HepG2 (cell line): ENCODE measurements around the gene ITGA6.

Source experiments
- ATF1 ChIP-seq: IDR thresholded peaks from 2 replicates; pipeline ENCODE4 v1.6.1; 2016; ENCODE audit warnings: mild to moderate bottlenecking, control low read depth
- CEBPB ChIP-seq: IDR thresholded peaks from 2 replicates; pipeline ENCODE4 v1.6.1; 2011; ENCODE audit warnings: low read depth, low read length, improper control_type of control experiment, borderline replicate concordance
- JUNB ChIP-seq: sonication (generic); formaldehyde crosslinking; IDR thresholded peaks from 2 replicates; pipeline ENCODE4 v1.8.0; 2022; ENCODE audit warnings: missing genetic modification reagents, mild to moderate bottlenecking, borderline replicate concordance
- KDM3A ChIP-seq: IDR thresholded peaks from 2 replicates; pipeline ENCODE4 v1.6.1; 2018; ENCODE audit warnings: low read depth, missing compliant biosample characterization
- KDM5A ChIP-seq: fragments of 200-600 bp; sonication (generic); IDR thresholded peaks from 2 replicates; pipeline ENCODE4 v1.7.0; 2018; ENCODE audit warnings: antibody characterized with exemption, mild to moderate bottlenecking, low read length, borderline replicate concordance
- MAFK ChIP-seq, 2 experiments: IDR thresholded peaks in 1 of 2; conservative IDR thresholded peaks in 1 of 2; 2 replicates each; pipeline ENCODE4 v1.6.1; 2011; ENCODE audit warnings: improper control_type of control experiment in 2 of 2, low read length in 2 of 2
- POLR2A ChIP-seq, 2 experiments: IDR thresholded peaks; 2 replicates each; pipeline ENCODE4 v1.6.1; 2011; ENCODE audit warnings: low read depth in 2 of 2, low read length in 2 of 2, mild to moderate bottlenecking in 1 of 2, moderate library complexity in 1 of 2; ENCODE audit not compliant: insufficient read depth in 1 of 2
- POLR2G ChIP-seq: fragments of 200-400 bp; formaldehyde crosslinking; IDR thresholded peaks from 2 replicates; pipeline ENCODE4 v1.6.1; 2018; ENCODE audit warnings: mild to moderate bottlenecking, low read depth, low read length, moderate library complexity
- SKI ChIP-seq: fragments of 450-650 bp; IDR thresholded peaks from one replicate; pipeline ENCODE4 v1.6.1; 2018; ENCODE audit warnings: mild to moderate bottlenecking; ENCODE audit not compliant: partially characterized antibody
- ZNF430 ChIP-seq: sonication (generic); formaldehyde crosslinking; IDR thresholded peaks from 2 replicates; pipeline ENCODE4 v1.9.0; 2021; ENCODE audit warnings: mild to moderate bottlenecking, missing genetic modification reagents
- TF ChIP-seq, protein P1 (sequence below): sonication (generic); formaldehyde crosslinking; IDR thresholded peaks from 2 replicates; pipeline ENCODE4 v1.5.0; 2020; ENCODE audit warnings: mild to moderate bottlenecking, missing genetic modification reagents, moderate library complexity
- TF ChIP-seq, protein P2 (sequence below): sonication (generic); formaldehyde crosslinking; IDR thresholded peaks from 2 replicates; pipeline ENCODE4 v1.5.1; 2020; ENCODE audit warnings: missing genetic modification reagents, mild to moderate bottlenecking, borderline replicate concordance

DNA sequence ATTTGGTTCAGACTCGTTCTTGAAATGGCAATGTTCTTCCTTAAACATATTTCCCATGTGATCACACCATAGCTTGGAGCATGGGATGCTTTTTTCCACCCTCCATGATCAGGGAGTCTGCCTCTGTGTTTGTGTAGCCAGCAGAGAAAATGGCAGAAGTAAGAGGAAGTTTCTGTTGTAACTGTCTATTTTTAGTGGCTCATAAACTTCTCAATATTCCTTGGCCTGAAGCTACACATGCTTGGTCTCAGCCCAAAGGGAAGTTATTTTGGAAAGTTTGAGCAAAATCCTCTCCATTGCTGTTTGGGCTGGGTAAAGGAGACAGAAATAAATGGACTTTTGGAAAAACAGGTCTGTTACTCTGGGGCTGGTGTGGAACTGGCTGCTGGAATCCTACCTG is 33.4 kb upstream of the ITGA6 start:
- TF ChIP-seq, protein P1, sequence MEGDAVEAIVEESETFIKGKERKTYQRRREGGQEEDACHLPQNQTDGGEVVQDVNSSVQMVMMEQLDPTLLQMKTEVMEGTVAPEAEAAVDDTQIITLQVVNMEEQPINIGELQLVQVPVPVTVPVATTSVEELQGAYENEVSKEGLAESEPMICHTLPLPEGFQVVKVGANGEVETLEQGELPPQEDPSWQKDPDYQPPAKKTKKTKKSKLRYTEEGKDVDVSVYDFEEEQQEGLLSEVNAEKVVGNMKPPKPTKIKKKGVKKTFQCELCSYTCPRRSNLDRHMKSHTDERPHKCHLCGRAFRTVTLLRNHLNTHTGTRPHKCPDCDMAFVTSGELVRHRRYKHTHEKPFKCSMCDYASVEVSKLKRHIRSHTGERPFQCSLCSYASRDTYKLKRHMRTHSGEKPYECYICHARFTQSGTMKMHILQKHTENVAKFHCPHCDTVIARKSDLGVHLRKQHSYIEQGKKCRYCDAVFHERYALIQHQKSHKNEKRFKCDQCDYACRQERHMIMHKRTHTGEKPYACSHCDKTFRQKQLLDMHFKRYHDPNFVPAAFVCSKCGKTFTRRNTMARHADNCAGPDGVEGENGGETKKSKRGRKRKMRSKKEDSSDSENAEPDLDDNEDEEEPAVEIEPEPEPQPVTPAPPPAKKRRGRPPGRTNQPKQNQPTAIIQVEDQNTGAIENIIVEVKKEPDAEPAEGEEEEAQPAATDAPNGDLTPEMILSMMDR (CRISPR knock-in tag): no peak
- TF ChIP-seq POLR2A (IDR thresholded peaks at IDR 0.05; ENCODE audit: insufficient read depth in 1 of 2, low read depth in 2 of 2, low read length in 2 of 2) (no peak), KDM3A (CRISPR knock-in tag) (no peak), POLR2G (no peak), KDM5A (no peak), MAFK (conservative IDR thresholded peaks at IDR 0.05 in 1 of 2, IDR thresholded peaks at IDR 0.05 in 1 of 2; ENCODE audit: low read length in 2 of 2) (no peak), CEBPB (no peak), JUNB (CRISPR knock-in tag) (no peak), ZNF430 (CRISPR knock-in tag) (no peak), ATF1 (CRISPR knock-in tag) (no peak), SKI (no peak)
- TF ChIP-seq, protein P2, sequence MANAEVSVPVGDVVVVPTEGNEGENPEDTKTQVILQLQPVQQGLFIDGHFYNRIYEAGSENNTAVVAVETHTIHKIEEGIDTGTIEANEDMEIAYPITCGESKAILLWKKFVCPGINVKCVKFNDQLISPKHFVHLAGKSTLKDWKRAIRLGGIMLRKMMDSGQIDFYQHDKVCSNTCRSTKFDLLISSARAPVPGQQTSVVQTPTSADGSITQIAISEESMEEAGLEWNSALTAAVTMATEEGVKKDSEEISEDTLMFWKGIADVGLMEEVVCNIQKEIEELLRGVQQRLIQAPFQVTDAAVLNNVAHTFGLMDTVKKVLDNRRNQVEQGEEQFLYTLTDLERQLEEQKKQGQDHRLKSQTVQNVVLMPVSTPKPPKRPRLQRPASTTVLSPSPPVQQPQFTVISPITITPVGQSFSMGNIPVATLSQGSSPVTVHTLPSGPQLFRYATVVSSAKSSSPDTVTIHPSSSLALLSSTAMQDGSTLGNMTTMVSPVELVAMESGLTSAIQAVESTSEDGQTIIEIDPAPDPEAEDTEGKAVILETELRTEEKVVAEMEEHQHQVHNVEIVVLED (CRISPR knock-in tag): no peak
